Activated T-helper 1 cell treated with Interleukin-2 at 50 U/mL for 16 hours (primary cell): ENCODE results near the gene RNPS1.
"Not testable (repeated sequence)": the region's sequence is repeated elsewhere in the genome, so short reads cannot be mapped to it uniquely, and the experiment has no call there.

Experiments
- DNase-seq: peaks from one replicate; pipeline ENCODE4 v3.0.0-alpha.2; 2020; ENCODE audit warnings: low read depth

The RNPS1 gene

GRCh38 chr16:2257726-2258125 lies 10.2 kb downstream of the RNPS1 start:
- DNase-seq, result no peak

- DNase-seq, result no peak
These were observed 11.3 kb downstream of the RNPS1 start for GRCh38 chr16:2256531-2257140.

DNA sequence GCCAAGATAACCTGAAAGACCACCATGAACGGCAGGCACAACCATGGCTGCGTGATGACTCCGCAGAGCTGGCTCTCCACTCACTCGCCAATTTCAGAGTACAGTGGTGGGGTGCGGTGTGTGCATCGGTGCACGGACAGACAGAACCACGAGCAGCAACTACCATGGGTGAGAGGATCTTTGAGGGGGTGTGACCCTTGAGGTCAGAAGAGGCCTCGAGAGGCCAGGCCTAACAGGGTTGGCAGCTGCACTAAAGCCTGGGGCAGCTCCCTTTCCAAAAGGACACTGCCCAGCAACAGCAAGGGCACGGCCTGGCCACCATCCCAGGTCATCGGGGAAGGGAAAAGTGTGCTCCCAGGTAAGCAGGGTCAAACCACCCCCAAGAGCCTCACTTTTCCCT lies 14.6 kb downstream of the RNPS1 start:
- DNase-seq, result no peak

- no peak for DNase-seq
These were observed 15.1 kb downstream of the RNPS1 start for GRCh38 chr16:2252806-2253148.

- peak; percentile 72 for DNase-seq
These were observed 16.4 kb downstream of the RNPS1 start, which contains the start of gene ECI1 for GRCh38 chr16:2251296-2252111. TSS of gene ECI1 (minus strand) at chr16:2251587. CDS start at chr16:2251566, 21 bp downstream.

GRCh38 chr16:2250652-2251295 lies 17.2 kb downstream of the RNPS1 start:
- DNase-seq, result no peak

- DNase-seq, result no peak
These were observed 21.5 kb downstream of the RNPS1 start for GRCh38 chr16:2246301-2246885.

GRCh38 chr16:2244926-2245795 lies 22.8 kb downstream of the RNPS1 start:
- DNase-seq, result no peak

DNA sequence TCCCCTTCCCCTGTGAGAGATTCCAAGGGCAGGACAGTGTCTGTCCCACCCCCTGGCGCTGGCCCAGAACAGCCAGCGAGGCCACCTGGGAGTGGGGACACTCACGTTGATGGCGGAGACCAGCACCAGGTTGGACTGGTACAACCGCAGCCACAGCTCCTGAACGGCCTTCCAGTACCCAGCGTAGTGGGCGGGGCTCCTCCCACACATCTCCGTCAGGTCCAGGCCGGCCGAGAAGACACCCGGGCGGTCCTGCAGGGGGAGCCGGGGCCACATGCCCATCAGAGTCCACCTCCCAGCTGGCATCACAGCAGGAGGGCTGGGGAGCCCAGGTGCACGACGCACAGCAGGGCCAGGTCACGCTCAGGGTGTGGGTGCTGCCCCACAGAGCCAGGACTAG lies 23.6 kb downstream of the RNPS1 start:
- DNase-seq, result no peak

DNA sequence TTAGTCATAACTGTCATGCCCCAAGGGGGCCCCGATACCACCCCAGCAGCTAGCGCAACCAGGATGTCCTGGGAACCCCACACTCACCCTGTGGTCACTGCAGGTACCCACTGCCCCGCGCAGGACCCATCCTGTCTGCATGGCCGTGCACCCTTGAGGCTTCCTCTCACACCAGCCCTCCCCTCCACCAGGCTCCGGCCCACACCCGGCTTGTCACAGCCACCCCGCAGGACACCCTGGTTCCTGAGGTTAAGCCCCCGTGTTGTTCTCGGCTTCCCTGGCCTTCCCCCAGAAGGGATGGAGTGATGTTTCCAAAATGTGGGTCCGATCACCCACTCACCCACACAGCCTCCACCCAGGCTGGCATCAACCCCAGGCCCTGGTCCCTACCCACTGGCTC lies 24.1 kb downstream of the RNPS1 start:
- no peak for DNase-seq

DNA sequence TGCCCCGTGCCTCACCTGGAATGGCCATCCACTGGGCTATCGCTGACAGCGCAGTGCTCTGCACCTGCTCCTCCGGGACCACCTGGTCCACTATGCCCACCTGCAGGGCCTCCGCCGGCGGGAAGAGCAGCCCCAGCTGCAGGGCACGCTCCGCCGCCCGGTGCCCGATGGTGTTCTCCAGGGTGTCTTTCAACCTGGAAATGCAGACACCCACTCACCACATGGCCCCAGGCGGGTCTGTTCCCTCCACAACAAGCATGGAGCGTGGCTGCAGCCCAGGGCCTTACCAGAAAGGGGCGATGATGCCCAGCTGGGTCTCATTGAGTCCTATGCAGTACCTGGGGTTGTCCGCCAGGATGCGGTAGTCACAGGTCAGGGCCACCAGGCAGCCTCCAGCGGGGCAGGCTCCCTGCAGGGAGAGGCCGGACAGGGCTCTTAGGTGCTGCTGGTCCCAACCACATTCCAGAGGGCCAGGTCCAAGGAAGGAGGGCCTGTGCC lies 24.8 kb downstream of the RNPS1 start:
- DNase-seq, result no peak

GRCh38 chr16:2242598-2242997 lies 25.3 kb downstream of the RNPS1 start:
- DNase-seq, result no peak

- not testable (repeated sequence) for DNase-seq
These were observed 27.6 kb downstream of the RNPS1 start for GRCh38 chr16:2240331-2240730.

DNA sequence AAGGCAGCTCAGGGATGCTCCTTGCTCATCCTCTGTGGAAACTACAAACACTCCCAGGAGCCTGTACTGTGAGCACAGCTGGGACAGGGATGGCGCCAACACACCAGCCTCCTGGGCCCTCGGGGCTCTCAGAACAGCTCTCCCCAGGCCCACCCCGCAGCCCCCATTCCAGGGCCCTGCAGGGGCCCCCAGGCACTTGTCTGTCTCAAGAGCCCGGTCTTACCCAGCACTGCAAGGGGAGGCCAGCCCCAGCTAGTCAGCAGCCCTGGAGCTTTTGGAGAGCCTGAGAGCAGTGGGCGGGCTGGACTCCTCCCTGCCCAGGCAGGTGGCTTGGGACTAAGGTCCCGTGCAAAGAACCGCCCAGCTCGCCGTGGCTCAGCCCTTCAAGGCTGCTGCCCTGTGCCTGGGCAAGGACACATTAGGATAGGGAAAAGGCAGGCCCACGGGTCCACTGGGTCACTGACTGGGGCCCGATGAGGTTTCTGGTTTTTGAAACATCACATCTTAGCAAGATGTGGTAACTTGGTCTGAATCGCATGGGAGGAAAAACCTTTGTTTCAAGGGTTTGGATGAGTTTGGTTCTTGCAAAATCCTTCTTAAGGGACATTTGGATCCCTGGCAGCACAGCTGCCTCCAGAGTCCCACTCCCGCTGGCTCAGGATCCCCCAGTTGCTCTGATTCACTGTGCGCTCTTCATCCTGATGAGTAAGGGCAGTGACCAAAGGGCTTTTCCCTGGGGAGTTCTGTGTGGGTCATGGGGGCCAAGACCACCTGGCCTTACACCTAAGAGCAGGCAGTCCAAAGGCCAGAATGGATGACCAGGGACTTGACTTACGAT lies 28.9 kb downstream of the RNPS1 start:
- DNase-seq, result no peak

DNA sequence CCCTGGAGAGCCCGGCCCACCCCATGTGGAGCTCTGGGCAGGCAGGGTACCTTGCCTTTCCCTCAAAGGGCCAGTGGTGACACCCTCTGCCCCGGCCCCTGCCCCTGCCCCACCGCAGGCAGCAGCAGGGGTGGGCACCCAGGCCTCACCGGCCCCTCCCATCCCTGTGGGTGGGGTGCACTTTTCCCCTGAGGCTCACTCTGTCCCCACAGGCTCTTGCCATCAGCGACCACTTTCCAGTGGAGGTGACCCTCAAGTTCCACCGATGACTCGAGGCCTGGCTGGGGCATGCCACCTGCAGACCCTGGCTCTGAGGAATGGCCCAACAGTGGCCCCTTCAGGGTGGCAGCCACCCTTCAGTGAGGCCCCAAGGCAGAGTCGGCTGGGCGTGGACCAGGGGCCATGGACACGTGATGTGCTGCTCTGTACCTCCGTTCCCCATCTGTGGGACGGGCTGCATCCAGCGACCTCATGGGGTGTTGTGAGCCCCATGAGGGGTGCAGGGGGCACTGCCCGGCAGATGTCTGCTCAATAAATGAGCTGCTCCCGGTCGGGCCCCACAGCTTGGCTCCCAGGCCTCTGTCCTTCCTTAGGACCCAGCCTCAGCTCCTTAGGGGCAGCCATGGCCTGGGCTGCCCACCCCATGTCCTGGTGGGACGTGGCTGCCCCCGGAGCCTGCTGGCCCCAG lies 29.6 kb downstream of the RNPS1 start:
- no peak for DNase-seq

- no peak for DNase-seq
These were observed 30.3 kb downstream of the RNPS1 start for GRCh38 chr16:2237493-2238149.

- no peak for DNase-seq
These were observed 30.8 kb downstream of the RNPS1 start for GRCh38 chr16:2237102-2237482.

DNA sequence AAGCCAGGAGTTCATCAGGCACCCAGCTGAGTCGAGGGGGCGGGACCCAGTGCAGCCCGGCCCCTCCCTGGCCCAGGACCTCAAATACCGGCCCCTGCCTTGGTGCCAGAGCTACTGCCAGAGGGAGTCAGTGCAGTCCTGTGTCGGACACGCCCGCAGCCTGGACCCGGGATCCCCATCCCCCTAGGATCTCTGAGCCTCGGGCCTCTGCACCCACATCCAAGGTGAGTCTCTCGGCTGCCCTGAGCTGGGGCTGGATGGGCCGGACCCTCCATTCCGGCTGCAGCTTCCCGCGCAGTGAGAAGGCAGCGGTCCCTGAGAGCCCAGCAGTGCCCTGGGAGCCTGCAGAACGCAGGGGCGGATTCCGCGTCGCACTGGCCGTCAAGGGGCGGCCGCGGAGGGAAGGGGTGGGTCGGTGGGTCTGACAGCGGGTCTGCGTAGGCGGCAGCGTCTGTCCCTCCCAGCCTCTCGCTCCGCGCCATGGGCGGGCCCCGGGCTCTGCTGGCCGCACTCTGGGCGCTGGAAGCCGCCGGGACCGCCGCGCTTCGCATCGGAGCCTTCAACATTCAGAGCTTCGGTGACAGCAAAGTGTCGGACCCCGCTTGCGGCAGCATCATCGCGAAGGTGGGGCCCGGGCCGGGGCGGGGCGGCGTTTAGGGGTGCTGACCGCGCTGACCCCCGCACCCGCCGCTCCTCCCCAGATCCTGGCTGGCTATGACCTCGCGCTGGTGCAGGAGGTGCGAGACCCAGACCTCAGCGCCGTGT lies 31.4 kb downstream of the RNPS1 start, which contains the start of gene DNASE1L2:
Gene DNASE1L2 (plus strand): TSS at position 108 of the 765 bp plus-strand sequence. CDS start 373 bp downstream, at position 481.
- DNase-seq, result no peak
